ENCODE data around the gene IFIT1.

GRCh38 chr10:89450901-89451300, 58.5 kb downstream of the IFIT1 start:
- TF ChIP-seq FOXM1 (IDR thresholded peaks at IDR 0.05; ENCODE audit: borderline replicate concordance, low read depth) (no peak), YY1 (IDR thresholded peaks at IDR 0.05; ENCODE audit: low read depth) (no peak), REST (IDR thresholded peaks at IDR 0.05; ENCODE audit: low read depth) (no peak), TAF1 (IDR thresholded peaks at IDR 0.05; ENCODE audit: low read depth) (no peak), TCF12 (IDR thresholded peaks at IDR 0.05; ENCODE audit: low read depth) (no peak), CEBPB (IDR thresholded peaks at IDR 0.05) (no peak), USF1 (IDR thresholded peaks at IDR 0.05) (no peak), EGR1 (IDR thresholded peaks at IDR 0.05) (no peak), CREB1 (IDR thresholded peaks at IDR 0.05; ENCODE audit: low read depth) (no peak), RAD21 (IDR thresholded peaks at IDR 0.05; ENCODE audit: low read depth) (no peak), TEAD4 (IDR thresholded peaks at IDR 0.05) (no peak), EP300 (IDR thresholded peaks at IDR 0.05; ENCODE audit: borderline replicate concordance) (no peak), ZBTB7A (IDR thresholded peaks at IDR 0.05; ENCODE audit: low read depth) (no peak)
